Tongue (tissue), 2 donors: ENCODE measurements around the gene MYPN. TPM values are rescaled to one million over a fixed set of nuclear protein-coding genes. Genes with fewer than 3 reads are reported as not detected.

Experiments used
- DNase-seq: peaks from one replicate; pipeline ENCODE4 v3.0.0-alpha.2; 2015
- total RNA-seq: library from RNA; depleted of rRNA; stranded (reverse); fragments of >200 nt; gene quantifications from one replicate; pipeline ENCODE4 v1.2.3, GENCODE V29; 2014

MYPN gene
- total RNA-seq, 1 donor from 2014 or later: 92.0 TPM

DNA sequence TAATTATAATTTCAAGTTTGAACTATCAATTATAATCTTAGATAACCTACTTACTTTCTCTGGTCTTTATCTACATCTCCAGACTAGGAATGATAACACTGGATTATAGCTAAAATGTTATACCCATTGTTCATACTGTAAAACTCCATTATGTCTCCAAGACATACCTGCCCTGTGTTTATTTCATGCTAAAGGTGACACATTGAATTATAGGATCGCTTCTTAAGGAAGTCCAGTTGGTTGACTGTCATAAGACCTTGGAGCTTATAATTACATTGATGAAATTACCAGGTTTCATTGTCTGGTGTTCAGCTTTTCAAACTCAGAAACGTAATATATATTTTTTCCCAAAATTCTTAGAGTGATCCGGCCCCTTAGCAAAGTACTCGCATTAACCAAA, 18.7 kb upstream of the MYPN start:
- no peak for DNase-seq

GRCh38 chr10:68092512-68092911, 16.8 kb upstream of the MYPN start:
- no peak for DNase-seq

DNA sequence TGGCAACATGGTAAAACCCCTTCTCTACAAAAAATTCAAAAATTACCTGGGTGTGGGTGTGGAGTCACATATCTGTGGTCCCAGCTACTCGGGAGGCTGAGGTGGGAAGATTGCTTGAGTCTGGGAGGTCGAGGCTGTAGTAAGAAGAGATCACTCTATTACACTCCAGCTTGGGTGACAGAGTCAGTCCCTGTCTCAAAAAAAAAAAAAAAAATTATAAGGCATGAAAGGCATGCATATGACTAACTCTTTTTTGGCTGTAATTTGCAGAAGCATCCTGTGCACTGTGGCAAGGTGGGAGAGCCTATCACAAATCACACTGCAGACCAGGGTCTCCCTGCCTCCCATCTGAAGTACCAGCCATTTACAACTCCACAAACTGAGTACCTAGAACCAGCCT, 14.1 kb upstream of the MYPN start:
- DNase-seq: no peak

DNA sequence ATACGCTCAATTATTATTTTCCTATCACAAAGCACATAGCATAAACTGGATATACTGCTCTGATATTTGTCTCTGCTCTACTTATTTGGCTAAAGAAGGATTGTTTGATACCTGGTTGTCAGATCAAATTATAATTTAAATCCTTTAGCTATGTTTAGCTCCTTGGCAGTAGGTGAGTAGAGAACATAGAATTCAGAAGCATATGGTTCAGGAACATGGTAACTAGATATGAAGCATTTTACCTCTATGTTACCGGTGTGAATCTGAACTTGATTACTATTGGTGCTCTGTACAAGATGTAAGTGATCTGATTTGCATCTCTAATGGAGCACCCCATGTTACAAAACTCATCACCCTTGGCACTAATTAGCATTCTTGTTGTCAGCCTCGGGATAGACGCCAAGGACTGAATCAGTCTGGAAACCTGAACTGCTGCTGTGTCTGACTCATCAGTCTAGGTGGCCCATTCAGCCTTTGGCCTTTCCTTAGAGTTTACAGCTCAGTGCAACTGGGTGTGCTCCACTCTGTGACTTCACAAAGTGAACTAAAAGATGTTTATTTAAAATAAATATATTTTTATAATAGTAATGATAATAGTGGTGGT, 12.3 kb upstream of the MYPN start:
- DNase-seq: peak; percentile 42

DNA sequence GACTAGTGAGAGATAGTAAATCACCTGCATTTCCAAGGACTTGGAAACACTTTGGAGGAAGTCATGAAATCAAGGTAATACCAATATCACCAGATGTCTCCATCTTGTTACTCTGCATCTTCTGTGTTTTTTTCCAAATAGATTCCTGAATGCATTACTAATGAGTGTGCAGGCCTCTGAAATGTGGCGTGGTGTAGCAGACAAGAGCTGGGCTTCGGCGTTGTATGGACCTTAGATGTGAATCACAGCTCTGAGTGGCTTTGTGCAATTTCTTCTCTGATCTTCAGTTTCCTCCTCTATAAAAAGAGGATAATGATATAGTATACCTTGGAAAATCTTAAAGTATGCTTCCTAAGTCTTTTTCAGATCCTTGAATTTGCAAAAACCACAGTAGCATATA, 9.6 kb upstream of the MYPN start:
- no peak for DNase-seq

DNA sequence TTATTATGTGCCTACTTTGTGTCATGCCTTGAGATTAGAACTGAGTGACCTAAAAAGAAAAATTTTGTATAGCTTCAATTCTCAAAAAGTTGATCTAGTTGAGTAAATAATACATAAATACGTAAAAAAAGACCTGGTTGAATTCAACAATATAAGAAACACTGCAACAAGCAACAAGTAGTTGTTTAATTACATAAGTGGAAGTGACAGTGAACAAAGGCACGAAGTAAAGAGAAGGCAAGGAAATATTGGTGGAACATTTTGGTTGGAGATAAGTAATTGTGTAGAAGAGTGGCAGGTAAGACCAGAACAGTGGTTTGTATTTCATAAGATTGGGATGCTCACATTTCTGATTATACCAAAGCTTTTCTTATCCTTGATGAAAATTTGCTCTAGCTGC, 8.2 kb upstream of the MYPN start:
- DNase-seq: no peak

DNA sequence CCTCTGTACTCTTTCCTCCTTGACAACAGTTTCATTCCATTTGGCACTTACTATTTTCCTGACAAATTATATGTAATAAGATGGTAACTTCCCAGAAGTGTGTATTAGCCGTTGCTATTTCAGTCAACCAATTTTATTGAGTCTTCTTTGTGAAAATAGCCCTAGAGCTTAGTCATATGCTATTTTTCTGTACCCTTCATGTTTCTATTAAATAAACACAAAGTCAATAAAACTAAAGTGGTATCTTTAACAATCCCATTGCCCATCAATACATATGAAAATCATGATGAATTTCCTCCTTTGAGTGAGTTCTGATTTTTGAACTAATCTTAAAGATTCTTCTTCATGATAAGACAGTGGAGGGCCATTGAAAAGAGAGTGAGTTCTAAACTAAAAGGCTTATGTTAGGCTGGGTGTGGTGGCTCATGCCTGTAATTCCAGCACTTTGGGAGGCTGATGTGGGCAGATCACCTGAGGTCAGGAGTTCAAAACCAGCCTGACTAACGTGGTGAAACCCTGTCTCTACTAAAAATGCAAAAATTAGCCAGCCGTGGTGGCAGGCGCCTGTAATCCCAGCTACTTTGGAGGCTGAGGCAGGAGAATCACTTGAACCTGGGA, 5.9 kb upstream of the MYPN start:
- DNase-seq: no peak

DNA sequence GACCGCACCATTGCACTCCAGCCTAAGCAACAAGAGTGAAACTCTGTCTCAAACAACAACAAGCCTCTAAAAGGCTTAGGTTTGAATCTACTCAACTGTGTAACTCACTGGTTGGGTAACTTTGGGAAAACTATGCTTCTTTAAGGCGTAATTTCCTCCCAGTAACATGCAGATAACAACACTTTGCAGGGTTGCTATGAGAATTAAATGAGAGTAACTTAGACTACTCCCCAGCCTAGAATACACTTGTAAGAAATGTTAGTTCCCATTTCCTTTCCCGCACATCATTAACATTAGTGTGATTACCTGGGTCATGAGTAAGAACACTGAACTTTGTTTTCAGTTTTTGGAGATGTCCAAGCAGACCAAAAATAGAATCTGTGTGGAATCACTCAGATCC, 5.4 kb upstream of the MYPN start:
- no peak for DNase-seq

GRCh38 chr10:68105820-68106219, 3.5 kb upstream of the MYPN start:
- DNase-seq: peak; percentile 68

DNA sequence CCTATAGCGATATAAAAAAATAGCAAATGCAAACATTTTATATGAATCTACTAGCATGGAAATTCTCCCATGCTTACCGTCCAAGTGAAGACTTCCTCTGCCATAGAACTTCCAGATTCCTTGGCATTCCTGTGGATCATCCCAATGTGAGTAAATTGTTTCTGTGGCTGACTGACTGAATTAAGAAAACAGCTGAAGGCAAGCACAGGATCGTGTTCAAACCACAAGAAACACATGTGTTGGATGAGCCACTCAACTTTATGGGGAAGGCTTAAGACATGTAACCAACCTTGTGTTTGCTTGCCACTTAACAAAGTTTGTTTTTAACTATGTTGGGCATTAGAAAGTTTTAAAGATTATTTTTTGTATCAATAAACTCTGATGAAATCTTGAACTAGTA, 2.6 kb upstream of the MYPN start:
- peak; percentile 69 for DNase-seq

- DNase-seq: no peak
Measured at GRCh38 chr10:68107651-68108050, 1.6 kb upstream of the MYPN start.

GRCh38 chr10:68108051-68108450, 1.2 kb upstream of the MYPN start:
- no peak for DNase-seq

DNA sequence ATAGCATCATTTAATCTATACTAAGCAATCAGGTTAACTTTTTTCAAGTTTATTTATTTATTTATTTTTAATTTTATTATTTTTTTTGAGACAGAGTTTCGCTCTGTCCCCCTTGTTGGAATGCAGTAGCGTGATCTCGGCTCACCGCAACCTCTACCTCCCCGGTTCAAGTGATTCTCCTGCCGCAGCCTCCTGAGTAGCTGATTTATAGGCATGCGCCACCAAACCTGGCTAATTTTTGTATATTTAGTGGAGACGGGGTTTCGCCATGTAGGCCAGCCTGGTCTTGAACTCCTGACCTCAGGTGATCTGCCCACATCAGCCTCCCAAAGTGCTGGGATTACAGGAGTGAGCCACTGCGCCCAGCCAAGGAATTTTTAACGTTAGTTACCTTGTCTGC, 635 bp upstream of the MYPN start:
- no peak for DNase-seq

DNA sequence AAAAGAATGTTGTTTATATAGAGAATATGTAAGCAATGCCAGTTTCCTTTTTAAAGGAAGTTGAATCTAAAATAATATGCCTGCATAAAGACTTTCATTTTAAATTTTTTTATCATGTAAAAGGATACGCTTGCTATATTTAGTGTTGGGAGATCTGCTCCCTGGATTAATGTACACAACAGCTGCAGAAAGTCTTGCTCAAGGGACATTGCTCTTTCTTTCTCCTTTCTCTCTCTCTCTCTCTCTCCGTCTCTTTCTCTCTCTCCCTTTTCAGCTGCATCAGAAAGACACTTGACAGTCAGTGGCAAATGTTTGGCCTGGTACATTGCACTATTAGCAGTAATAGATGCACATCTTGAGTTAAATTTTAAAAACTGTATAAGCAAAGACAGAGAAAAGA, 739 bp downstream of the MYPN start:
- peak; percentile 93 for DNase-seq

- DNase-seq: peak; percentile 47
Measured at GRCh38 chr10:68111584-68111983, 2.3 kb downstream of the MYPN start.

GRCh38 chr10:68112837-68113236, 3.5 kb downstream of the MYPN start:
- DNase-seq: no peak

- DNase-seq: no peak
Measured at GRCh38 chr10:68118657-68119056, 9.4 kb downstream of the MYPN start.

- DNase-seq: no peak
Measured at GRCh38 chr10:68121020-68121743, 11.9 kb downstream of the MYPN start.

GRCh38 chr10:68121852-68122251, 12.6 kb downstream of the MYPN start:
- peak; percentile 56 for DNase-seq

- no peak for DNase-seq
Measured at GRCh38 chr10:68124718-68125117, 15.4 kb downstream of the MYPN start.

- DNase-seq: no peak
Measured at GRCh38 chr10:68125772-68126171, 16.5 kb downstream of the MYPN start.

DNA sequence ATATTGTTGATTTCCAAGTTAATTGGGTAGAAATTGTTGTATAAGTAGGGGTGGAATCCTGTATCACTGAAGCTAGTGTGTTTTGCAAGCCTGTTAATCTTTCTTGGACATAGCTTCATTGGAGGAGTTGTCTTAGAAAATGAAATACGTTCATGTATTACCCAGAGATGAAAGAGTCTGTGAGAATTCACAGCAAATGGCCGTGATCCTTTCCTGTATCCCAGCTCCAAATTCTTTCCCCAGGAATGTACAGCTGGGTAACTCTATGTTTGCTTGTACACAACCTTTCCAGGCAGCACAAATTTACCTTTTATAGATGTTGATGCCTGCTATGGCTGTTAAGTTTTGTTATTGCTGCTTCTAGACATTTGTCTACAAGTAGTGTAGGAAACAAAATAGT, 18.7 kb downstream of the MYPN start:
- no peak for DNase-seq

DNA sequence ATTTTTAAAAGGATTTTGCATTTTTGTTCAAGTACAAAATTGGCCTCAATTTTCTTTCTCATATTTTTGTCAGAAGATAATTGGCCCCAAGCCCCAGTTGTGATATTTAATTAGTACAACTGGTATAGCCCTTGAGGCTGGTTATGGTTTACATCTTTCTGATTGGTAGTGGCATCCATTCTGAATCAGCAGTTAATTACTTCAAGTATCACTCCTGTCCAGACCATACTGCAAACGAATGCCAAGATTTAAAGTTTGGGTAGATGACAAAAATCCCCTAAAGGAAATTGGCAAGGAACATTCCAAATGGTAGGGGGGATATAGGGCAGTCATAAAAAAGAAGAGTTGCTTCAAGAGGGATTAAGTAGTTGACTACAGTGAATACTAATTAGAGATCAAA, 23.1 kb downstream of the MYPN start:
- no peak for DNase-seq

- peak; percentile 47 for DNase-seq
Measured at GRCh38 chr10:68133523-68133922, 24.2 kb downstream of the MYPN start.
